ENCODE measurements around the gene ANKRD49.
A peak's percentile ranks its signal among the peaks of the same experiment; 100 is the strongest.
"Not testable (repeated sequence)": the region's sequence is repeated elsewhere in the genome, so short reads cannot be mapped to it uniquely, and the experiment has no call there.

Gene ANKRD49

GRCh38 chr11:94506513-94506912 lies 12.7 kb downstream of the ANKRD49 start:
- not testable (repeated sequence) for DNase-seq (ENCODE audit: low read depth in 2 of 3, low spot score in 1 of 3)

GRCh38 chr11:94507485-94507884 lies 13.7 kb downstream of the ANKRD49 start:
- DNase-seq (ENCODE audit: low read depth in 2 of 3, low spot score in 1 of 3), result no peak

DNA sequence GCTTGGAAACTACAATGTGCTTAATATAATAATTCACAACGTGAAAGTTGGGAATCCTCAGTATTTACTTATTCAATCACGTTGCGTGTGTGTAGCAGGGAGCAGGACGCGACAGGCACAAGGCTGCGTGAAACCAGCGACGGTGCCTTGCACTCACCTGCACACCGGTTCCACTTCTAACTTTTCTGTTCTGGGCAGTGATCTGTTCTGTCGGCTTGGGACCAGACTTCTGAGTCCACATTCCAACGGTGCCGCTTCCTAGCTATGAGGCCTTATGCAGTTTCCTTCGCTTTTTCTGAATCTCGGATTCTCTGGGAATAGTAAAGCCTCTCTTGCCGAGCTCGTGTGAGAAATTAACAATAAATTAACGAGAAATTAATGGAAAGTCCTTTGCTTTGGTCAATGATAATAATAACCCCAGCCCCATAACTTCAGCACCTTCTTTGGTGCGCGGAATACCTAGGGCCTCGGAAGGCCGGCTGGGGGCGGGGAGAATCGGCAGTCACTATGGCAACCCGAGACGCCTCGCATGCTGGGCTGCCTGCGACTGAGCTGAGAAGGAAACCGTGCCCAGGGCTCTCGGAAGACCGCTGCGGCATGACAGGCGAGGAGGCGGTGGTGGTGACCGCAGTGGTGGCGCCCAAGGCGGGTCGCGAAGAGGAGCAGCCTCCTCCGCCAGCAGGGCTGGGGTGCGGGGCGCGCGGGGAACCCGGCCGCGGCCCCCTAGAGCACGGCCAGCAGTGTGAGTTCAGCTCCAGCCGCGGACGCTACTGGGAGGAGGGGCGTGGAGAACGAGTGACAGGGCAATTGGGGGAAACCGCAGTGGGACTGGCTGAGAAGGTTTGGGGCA lies 18.4 kb downstream of the ANKRD49 start, which contains the start of gene C11orf97:
Gene C11orf97 (plus strand): TSS at position 530 of the 850 bp plus-strand sequence. CDS start 68 bp downstream, at position 598.
- DNase-seq (ENCODE audit: low read depth in 2 of 3, low spot score in 1 of 3), result peak; percentile 12 to 47 (median 23)

DNA sequence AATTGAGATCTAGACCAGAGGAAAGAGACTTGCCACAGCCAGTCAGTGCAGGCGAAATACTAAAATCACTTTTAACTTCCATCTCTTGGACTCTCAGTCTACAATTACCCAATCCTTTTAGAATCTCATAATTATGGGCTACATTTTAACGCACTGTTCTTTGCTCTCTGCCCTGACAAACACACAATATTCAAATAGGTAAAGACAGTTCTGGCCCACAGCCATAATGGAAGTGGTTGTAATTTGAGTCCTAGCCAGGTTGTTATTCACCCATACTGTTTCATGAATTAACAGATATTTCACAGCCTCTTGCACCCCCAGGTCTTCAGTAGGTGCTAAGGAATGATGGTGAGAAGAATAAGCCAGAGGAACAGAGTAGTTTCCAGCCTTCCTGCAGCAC lies 19.3 kb downstream of the ANKRD49 start:
- no peak for DNase-seq (ENCODE audit: low read depth in 2 of 3, low spot score in 1 of 3)

DNA sequence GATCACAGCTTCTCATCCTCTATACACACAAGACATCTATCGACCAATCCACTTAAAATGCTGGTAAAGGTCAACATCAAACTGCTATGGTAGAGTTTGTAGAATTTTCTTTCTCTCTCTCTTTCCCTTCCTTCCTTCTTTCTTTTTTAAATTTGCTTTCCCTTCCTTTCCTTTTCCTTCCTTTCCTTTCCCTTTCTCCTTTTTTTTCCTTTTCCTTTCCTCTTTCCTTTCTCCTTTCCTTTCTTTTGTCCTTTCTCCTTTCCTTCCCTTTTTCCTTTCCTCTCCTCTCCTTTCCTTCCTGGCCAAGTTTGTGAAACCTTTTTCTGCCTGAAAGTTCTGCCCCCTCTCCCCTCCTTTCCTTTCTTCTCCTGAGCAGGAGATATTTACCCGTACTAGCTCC lies 21.6 kb downstream of the ANKRD49 start:
- DNase-seq (ENCODE audit: low read depth in 2 of 3, low spot score in 1 of 3), result no peak

GRCh38 chr11:94516725-94517124 lies 22.9 kb downstream of the ANKRD49 start:
- no peak for DNase-seq (ENCODE audit: low read depth in 2 of 3, low spot score in 1 of 3)

DNA sequence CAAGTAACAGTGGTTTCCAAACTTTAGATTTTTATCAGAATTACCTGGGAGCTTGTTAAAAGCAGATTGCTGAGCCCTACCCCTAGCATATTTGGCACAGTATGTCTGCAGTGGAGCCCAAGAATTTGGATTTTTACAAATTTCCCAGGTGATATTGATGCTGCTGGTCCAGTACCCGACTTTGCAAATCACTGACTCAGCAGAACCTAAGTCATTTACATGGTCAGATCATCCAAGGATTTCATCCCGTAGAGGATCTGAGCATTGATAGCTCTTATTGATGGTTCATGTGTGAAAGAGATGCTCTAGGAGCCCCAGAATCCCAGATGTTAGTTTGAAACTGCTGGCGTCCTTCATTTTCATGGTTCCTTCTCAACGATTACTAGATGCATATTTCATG lies 24.5 kb downstream of the ANKRD49 start:
- DNase-seq (ENCODE audit: low read depth in 2 of 3, low spot score in 1 of 3), result no peak

DNA sequence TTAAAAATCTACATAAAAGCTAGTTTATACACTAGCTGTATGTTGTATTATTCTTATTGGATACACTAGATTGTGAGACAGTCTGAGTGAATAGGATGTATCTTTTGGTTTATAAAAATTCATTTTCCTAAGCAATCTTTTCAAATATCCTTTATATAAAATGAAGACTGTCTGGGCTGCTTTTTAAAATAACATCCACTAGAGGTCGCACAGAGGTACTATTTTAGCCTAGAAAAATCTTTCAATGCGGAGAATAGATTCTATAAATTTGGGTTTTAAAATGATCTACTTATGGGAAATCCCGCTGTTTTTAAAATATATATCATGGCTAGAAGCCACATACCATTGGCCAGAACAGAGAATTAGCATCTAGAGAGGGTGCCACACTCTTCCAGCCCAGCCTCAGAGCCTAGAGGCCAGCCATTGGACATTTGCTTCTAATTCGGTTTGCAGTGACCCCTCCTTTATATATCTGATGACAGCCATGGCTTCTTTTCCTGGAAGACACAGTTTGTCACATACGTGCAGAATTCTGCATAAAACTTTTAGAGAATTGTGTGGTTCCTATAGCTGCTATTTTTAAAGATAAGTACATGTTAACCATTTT lies 25.8 kb downstream of the ANKRD49 start:
- DNase-seq (ENCODE audit: low read depth in 2 of 3, low spot score in 1 of 3), result peak in 1 of 3 donors; percentile 30

DNA sequence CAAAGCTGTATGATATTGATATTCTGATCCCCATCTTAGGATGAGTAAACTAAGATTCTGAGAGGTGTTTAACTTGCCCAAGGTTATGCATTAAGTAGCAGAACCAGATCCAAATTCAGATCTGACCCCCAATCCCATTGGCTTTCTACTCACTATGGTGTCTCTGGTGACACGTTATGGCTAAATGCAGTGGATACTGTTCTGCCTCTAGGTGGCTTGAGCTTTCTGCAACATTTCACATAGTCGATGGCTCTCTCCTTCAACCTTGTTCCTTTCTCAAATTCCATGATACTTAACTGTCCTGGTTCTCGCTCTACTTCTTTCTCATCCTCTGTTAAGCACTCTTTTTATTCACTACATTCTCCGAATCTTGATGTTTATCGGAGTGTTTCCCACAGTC lies 27.9 kb downstream of the ANKRD49 start:
- DNase-seq (ENCODE audit: low read depth in 2 of 3, low spot score in 1 of 3), result no peak

DNA sequence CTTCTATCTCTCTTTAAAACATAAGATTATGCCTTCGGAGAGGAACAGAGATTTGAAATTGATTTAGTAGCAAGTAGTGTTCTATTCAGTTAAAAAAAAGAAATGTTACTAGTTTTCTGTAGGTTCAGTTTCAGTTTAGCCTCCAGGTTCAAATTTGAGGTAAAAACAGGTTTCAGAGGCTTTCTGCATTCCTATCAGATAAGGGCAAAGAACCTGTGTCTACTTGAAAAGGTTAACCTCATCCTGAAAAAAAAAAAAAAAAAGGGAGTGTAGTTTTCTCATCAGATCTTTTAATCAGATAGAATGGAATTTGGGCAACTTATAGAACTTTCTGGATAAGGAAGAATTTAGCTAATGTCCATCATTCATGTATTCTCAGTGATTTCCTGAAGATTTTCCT lies 30.6 kb downstream of the ANKRD49 start:
- no peak for DNase-seq (ENCODE audit: low read depth in 2 of 3, low spot score in 1 of 3)

DNA sequence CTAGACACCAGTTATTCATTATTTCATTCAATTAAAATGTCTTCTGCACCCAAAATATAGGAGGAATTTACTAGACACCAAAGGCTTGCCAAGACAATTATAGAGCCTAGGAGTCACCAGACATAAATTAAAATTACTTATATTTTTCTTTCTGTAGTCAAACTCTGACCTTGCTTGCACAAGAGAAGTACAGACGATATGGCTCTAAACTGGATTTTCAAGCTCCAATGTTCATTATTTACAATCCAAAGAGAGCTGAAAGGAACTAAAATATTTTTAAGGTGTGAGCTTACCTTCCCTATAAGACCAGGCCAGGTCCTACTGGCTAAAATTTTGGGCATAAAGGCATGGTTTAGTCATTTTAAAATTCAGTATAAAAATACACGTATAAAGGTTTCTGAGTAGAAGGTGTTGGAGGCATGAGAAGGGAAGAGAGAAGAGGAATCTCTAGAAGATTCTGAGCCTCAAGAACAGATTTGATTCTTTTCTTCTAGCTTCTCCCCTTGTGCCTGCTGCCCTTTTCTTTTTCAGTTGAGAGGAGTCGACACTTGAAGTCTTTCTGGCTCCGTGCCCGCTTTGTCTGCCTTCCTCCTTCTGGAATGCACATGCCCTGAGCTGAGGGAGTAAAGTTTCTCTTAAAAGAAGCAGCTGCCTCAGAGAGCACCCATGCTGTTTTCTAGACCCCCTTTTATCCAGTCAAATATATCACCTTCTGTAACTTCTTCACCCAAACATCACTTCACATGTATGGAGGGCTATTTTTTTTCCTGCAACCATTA lies 32.0 kb downstream of the ANKRD49 start:
- no peak for DNase-seq (ENCODE audit: low read depth in 2 of 3, low spot score in 1 of 3)

GRCh38 chr11:94526645-94527438 lies 33.1 kb downstream of the ANKRD49 start:
- DNase-seq (ENCODE audit: low read depth in 2 of 3, low spot score in 1 of 3), result no peak

DNA sequence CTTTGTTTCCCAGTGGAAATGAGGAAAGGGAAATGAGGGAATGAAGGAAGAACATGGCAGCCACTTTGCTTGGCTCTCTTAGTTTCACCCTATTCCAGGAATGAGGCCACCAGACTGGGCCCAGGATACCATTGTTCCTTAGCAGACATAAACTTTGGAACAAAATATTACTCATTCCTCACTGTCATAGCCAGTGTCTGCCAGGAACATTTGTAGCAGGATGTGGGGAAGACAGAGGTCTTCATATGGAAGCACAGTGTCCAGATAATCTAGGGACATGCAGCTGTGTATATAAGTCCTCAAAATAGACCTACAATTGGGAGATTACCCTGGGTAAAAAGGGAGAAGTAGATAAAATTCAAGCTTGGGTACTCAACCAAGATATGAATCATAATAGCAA lies 34.8 kb downstream of the ANKRD49 start:
- no peak for DNase-seq (ENCODE audit: low read depth in 2 of 3, low spot score in 1 of 3)

GRCh38 chr11:94532211-94532610 lies 38.4 kb downstream of the ANKRD49 start:
- DNase-seq (ENCODE audit: low read depth in 2 of 3, low spot score in 1 of 3), result no peak

GRCh38 chr11:94533206-94533605 lies 39.4 kb downstream of the ANKRD49 start:
- DNase-seq (ENCODE audit: low read depth in 2 of 3, low spot score in 1 of 3), result no peak

GRCh38 chr11:94533696-94534630 lies 40.2 kb downstream of the ANKRD49 start:
- DNase-seq (ENCODE audit: low read depth in 2 of 3, low spot score in 1 of 3), result no peak

DNA sequence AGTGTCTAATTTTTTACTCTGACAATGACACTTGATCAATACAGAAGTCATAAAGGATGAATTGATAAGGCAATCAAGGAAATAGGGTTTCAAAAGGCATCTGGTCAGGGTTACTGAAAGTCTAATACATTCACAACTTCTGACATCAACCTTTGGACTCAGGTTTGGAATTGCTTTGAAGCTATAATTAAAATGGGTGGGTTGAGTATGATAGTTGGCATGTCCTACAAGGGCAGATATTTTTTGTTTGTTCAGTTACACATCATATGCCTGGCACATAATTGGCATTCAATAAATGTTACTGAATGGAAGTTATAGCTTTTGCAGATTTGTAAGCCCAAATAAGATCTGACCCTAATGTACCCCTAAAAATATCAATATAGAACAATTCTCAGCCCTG lies 42.6 kb downstream of the ANKRD49 start:
- no peak for DNase-seq (ENCODE audit: low read depth in 2 of 3, low spot score in 1 of 3)

DNA sequence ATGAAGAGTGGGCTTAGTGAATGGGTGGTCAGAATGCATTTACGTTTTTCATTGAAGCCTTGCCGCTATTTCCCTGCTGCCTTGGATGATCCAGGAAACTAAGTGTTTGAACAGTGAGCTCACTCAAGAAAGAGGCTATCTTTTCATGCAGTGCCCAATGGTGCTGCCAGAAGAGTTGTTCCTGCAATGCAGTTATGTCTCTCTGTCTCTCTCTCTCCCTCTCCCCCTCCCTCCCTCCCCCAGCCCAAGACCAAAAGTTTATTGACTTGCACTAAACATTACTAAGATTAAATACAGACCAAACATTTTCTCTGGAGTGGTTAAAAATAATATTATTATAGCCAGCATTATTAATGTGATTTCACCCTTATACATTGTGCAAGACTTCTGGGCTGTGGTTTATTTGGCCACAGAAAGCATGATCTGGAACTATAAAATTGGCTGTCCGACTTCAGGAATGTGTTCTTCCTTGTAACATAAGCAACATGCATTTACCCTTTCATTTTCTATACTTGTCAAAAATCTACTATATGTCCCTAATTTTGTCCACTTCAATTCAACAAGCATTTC lies 43.3 kb downstream of the ANKRD49 start:
- DNase-seq (ENCODE audit: low read depth in 2 of 3, low spot score in 1 of 3), result no peak

GRCh38 chr11:94539420-94539819 lies 45.6 kb downstream of the ANKRD49 start:
- DNase-seq (ENCODE audit: low read depth in 2 of 3, low spot score in 1 of 3), result no peak
